ENCODE data around the gene TXLNG. TPM values are rescaled to one million over a fixed set of nuclear protein-coding genes. Genes with fewer than 3 reads are reported as not detected.

Gene TXLNG
- polyA plus RNA-seq, 4 donors, result 5.4 to 17.2 (median 9.2) TPM

DNA sequence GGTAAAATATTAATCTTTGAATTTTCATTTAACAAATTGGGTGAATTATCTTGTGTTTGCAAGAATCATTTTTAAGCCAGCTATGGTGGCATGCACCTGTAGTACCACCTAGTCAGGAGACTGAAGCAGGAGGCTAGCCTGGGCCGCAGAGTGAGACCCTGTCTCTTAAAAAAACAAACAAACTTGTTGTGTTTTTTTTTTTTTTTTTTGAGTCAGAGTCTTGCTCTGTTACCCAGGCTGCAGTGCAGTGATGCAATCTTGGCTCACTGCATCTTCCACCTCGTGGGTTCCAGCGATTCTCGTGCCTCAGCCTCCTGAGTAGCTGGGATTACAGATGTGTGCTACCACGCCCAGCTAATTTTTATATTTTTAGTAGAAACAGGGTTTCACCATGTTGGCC lies 2.2 kb downstream of the TXLNG start:
- H3K36me3 ChIP-seq (ENCODE audit: control insufficient read depth in 3 of 3, insufficient read depth in 2 of 3, low read depth in 1 of 3, low read length in 3 of 3), result peaks cover 0 to 3% (median 0%) of the 10 kb centered on the region in 3 donors
- H3K27ac ChIP-seq (ENCODE audit: low read depth in 1 of 3, low read length in 2 of 3), result no peak overlapping the region
- H3K4me1 ChIP-seq (ENCODE audit: control insufficient read depth in 3 of 3, insufficient read depth in 2 of 3, low read depth in 1 of 3, low read length in 2 of 3), result no peaks in the 10 kb centered on the region
- no peak overlapping the region for H3K4me3 ChIP-seq (ENCODE audit: low read depth in 1 of 3, low read length in 3 of 3)
- 65 to 79% (median 72%) methylated on average over 5 of the region's 5 CpGs for WGBS, 3 donors
- FAIRE-seq (no peak), DNase-seq (no peak)
- H3K27me3 ChIP-seq (ENCODE audit: control insufficient read depth in 3 of 3, insufficient read depth in 3 of 3, low read length in 3 of 3), result no peaks in the 10 kb centered on the region
- H3K9me3 ChIP-seq (ENCODE audit: control insufficient read depth in 2 of 2, insufficient read depth in 1 of 2, low read depth in 1 of 2, low read length in 1 of 2), result no peaks in the 10 kb centered on the region

DNA sequence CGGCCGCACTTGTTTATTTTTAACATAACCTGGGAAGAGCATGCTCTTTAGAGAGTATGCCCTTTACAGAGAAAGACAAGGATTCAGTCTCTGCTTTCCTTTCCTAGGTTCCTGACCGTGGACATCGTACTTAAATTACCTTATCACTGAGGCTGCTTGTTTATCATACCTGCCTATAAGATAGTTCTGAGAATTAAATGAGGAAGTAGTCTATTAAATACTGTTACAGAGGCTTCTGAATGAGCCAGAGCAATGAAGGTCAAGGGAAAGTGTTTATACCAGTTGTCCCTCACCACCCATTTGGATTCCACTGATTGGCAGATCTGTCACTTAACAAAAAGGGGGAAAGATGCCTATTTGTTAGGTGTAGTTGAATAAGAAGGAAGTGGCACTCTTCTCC lies 10.0 kb downstream of the TXLNG start:
- Histone ChIP-seq H3K4me1 (ENCODE audit: control insufficient read depth in 3 of 3, insufficient read depth in 2 of 3, low read depth in 1 of 3, low read length in 2 of 3) (peaks cover 0 to 2% (median 0%) of the 10 kb centered on the region in 3 donors), H3K4me3 (ENCODE audit: low read depth in 1 of 3, low read length in 3 of 3) (no peak overlapping the region), H3K9me3 (ENCODE audit: control insufficient read depth in 2 of 2, insufficient read depth in 1 of 2, low read depth in 1 of 2, low read length in 1 of 2) (no peaks in the 10 kb centered on the region), H3K36me3 (ENCODE audit: control insufficient read depth in 3 of 3, insufficient read depth in 2 of 3, low read depth in 1 of 3, low read length in 3 of 3) (peaks cover 0 to 13% (median 0%) of the 10 kb centered on the region in 3 donors), H3K27me3 (ENCODE audit: control insufficient read depth in 3 of 3, insufficient read depth in 3 of 3, low read length in 3 of 3) (no peaks in the 10 kb centered on the region), H3K27ac (ENCODE audit: low read depth in 1 of 3, low read length in 2 of 3) (peak overlapping the region in 2 of 3 donors; percentile 49 to 56)
- FAIRE-seq, result no peak
- whole genome bisulfite sequencing, 3 donors, result 32 to 74% (median 54%) methylated on average over 4 of the region's 4 CpGs
- peak in 1 of 2 donors; percentile 52 for DNase-seq

GRCh38 chrX:16797358-16797757 lies 11.1 kb downstream of the TXLNG start:
- peaks cover 0 to 13% (median 0%) of the 10 kb centered on the region in 3 donors for H3K36me3 ChIP-seq (ENCODE audit: control insufficient read depth in 3 of 3, insufficient read depth in 2 of 3, low read depth in 1 of 3, low read length in 3 of 3)
- WGBS, 3 donors, result 80 to 93% (median 89%) methylated on average over 5 of the region's 5 CpGs
- no peak overlapping the region for H3K27ac ChIP-seq (ENCODE audit: low read depth in 1 of 3, low read length in 2 of 3)
- DNase-seq (no peak), FAIRE-seq (no peak)
- H3K4me3 ChIP-seq (ENCODE audit: low read depth in 1 of 3, low read length in 3 of 3), result no peak overlapping the region
- no peaks in the 10 kb centered on the region for H3K9me3 ChIP-seq (ENCODE audit: control insufficient read depth in 2 of 2, insufficient read depth in 1 of 2, low read depth in 1 of 2, low read length in 1 of 2)
- no peaks in the 10 kb centered on the region for H3K27me3 ChIP-seq (ENCODE audit: control insufficient read depth in 3 of 3, insufficient read depth in 3 of 3, low read length in 3 of 3)
- H3K4me1 ChIP-seq (ENCODE audit: control insufficient read depth in 3 of 3, insufficient read depth in 2 of 3, low read depth in 1 of 3, low read length in 2 of 3), result peaks cover 0 to 2% (median 0%) of the 10 kb centered on the region in 3 donors

DNA sequence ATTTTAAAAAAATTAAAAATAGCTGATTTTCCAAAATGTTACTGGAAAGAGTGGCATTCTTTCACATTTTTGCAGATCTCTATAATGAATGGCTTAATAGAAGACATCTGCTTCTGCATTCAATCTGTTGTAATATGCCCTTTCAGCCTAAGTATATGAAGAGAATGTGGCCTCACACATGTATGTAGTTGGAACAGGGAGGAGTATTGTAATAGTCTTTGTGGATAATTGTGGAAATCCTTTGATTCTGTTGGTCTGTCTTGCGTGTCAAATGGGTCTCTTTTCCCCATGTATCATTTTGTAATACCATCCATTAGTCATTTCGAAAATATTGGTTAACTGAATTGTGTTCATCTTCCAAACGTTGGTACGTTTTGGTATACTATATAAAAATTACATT lies 11.6 kb downstream of the TXLNG start:
- no peaks in the 10 kb centered on the region for H3K9me3 ChIP-seq (ENCODE audit: control insufficient read depth in 2 of 2, insufficient read depth in 1 of 2, low read depth in 1 of 2, low read length in 1 of 2)
- 79 to 88% (median 86%) methylated on average over 4 of the region's 4 CpGs for WGBS, 3 donors

DNA sequence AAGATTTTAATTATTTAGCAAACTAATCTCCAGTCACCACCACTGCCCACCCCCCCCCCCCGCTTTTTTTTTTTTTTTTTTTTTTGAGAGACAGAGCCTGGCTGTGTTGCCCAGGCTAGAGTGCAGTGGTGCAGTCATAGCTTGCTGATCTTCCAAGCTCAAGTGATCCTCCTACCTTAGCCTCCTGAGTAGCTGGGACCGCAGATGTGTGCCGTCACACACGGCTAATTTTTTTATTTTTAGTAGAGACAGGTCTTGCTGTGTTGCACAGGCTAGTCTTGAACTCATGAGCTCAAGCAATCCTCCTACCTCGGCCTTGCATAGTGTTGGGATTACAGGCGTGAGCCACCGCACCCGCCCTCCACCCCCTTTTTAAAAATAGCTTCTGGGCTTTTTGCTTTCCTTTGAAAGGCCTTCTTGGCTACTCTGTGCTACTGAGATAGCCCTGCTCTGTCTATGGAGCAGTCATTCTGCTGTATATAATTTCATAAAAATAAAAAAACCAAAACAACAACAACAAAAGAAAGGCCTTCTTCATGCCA lies 18.7 kb downstream of the TXLNG start:
- DNase-seq, result no peak
- no peak overlapping the region for H3K4me3 ChIP-seq (ENCODE audit: low read depth in 1 of 3, low read length in 3 of 3)
- no peak for FAIRE-seq
- H3K27ac ChIP-seq (ENCODE audit: low read depth in 1 of 3, low read length in 2 of 3), result no peak overlapping the region
- WGBS, 3 donors, result 81 to 95% (median 95%) methylated on average over 7 to 8 of the region's 8 CpGs
- H3K4me1 ChIP-seq (ENCODE audit: control insufficient read depth in 3 of 3, insufficient read depth in 2 of 3, low read depth in 1 of 3, low read length in 2 of 3), result peaks cover 0 to 7% (median 0%) of the 10 kb centered on the region in 3 donors
- no peaks in the 10 kb centered on the region for H3K27me3 ChIP-seq (ENCODE audit: control insufficient read depth in 3 of 3, insufficient read depth in 3 of 3, low read length in 3 of 3)
- peaks cover 0 to 6% (median 0%) of the 10 kb centered on the region in 3 donors for H3K36me3 ChIP-seq (ENCODE audit: control insufficient read depth in 3 of 3, insufficient read depth in 2 of 3, low read depth in 1 of 3, low read length in 3 of 3)
- H3K9me3 ChIP-seq (ENCODE audit: control insufficient read depth in 2 of 2, insufficient read depth in 1 of 2, low read depth in 1 of 2, low read length in 1 of 2), result no peaks in the 10 kb centered on the region

More for the DNA sequence above, 11.6 kb downstream of the TXLNG start:
- H3K27ac ChIP-seq (ENCODE audit: low read depth in 1 of 3, low read length in 2 of 3), result no peak overlapping the region
- no peak for DNase-seq
- no peak for FAIRE-seq
- peaks cover 0 to 2% (median 0%) of the 10 kb centered on the region in 3 donors for H3K4me1 ChIP-seq (ENCODE audit: control insufficient read depth in 3 of 3, insufficient read depth in 2 of 3, low read depth in 1 of 3, low read length in 2 of 3)
- H3K36me3 ChIP-seq (ENCODE audit: control insufficient read depth in 3 of 3, insufficient read depth in 2 of 3, low read depth in 1 of 3, low read length in 3 of 3), result peaks cover 0 to 15% (median 0%) of the 10 kb centered on the region in 3 donors
- no peaks in the 10 kb centered on the region for H3K27me3 ChIP-seq (ENCODE audit: control insufficient read depth in 3 of 3, insufficient read depth in 3 of 3, low read length in 3 of 3)
- no peak overlapping the region for H3K4me3 ChIP-seq (ENCODE audit: low read depth in 1 of 3, low read length in 3 of 3)

GRCh38 chrX:16807548-16807947 lies 21.3 kb downstream of the TXLNG start:
- H3K4me3 ChIP-seq (ENCODE audit: low read depth in 1 of 3, low read length in 3 of 3), result no peak overlapping the region
- H3K27me3 ChIP-seq (ENCODE audit: control insufficient read depth in 3 of 3, insufficient read depth in 3 of 3, low read length in 3 of 3), result no peaks in the 10 kb centered on the region
- no peak for FAIRE-seq
- H3K4me1 ChIP-seq (ENCODE audit: control insufficient read depth in 3 of 3, insufficient read depth in 2 of 3, low read depth in 1 of 3, low read length in 2 of 3), result peaks cover 0 to 7% (median 0%) of the 10 kb centered on the region in 3 donors
- DNase-seq, result peak; percentile 22 to 61
- H3K9me3 ChIP-seq (ENCODE audit: control insufficient read depth in 2 of 2, insufficient read depth in 1 of 2, low read depth in 1 of 2, low read length in 1 of 2), result no peaks in the 10 kb centered on the region
- peaks cover 0 to 11% (median 0%) of the 10 kb centered on the region in 3 donors for H3K36me3 ChIP-seq (ENCODE audit: control insufficient read depth in 3 of 3, insufficient read depth in 2 of 3, low read depth in 1 of 3, low read length in 3 of 3)
- peak overlapping the region; percentile 54 to 60 (median 56) for H3K27ac ChIP-seq (ENCODE audit: low read depth in 1 of 3, low read length in 2 of 3)

DNA sequence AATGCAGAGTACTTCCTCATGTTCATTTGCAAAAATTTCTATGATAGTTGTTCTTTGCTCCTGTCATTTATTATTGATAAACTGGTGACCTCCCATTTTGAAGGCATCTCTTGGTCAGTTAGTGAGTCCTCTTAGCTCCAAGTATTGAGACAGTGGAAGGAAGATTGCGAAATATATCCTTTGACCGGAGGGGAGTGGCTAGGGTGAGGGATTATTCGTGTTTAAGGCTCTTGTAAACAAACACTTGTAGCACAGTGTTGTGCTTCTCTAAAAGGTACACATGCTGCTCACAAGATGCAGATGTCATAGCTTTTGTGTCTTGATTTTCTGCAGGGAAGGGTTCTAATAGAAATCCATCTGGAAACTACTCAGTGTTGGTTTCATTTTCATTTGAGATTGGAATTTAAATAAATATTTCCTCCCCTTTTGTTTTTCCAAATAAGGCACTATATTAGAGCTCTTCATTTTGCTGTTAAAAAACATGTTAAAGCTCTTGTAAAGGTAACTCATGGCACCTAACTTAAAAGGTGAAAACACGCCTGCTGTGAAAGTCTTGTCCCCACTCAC lies 21.8 kb downstream of the TXLNG start:
- DNase-seq (peak; percentile 72 to 82), FAIRE-seq (no peak)
- H3K4me1 ChIP-seq (ENCODE audit: control insufficient read depth in 3 of 3, insufficient read depth in 2 of 3, low read depth in 1 of 3, low read length in 2 of 3), result peaks cover 0 to 7% (median 0%) of the 10 kb centered on the region in 3 donors
- peak overlapping the region in 2 of 3 donors; percentile 49 to 60 for H3K27ac ChIP-seq (ENCODE audit: low read depth in 1 of 3, low read length in 2 of 3)
- peaks cover 0 to 6% (median 0%) of the 10 kb centered on the region in 3 donors for H3K36me3 ChIP-seq (ENCODE audit: control insufficient read depth in 3 of 3, insufficient read depth in 2 of 3, low read depth in 1 of 3, low read length in 3 of 3)
- H3K4me3 ChIP-seq (ENCODE audit: low read depth in 1 of 3, low read length in 3 of 3), result no peak overlapping the region
- no peaks in the 10 kb centered on the region for H3K9me3 ChIP-seq (ENCODE audit: control insufficient read depth in 2 of 2, insufficient read depth in 1 of 2, low read depth in 1 of 2, low read length in 1 of 2)
- no peaks in the 10 kb centered on the region for H3K27me3 ChIP-seq (ENCODE audit: control insufficient read depth in 3 of 3, insufficient read depth in 3 of 3, low read length in 3 of 3)
- 11 to 34% (median 31%) methylated on average over 4 of the region's 4 CpGs for WGBS, 3 donors

DNA sequence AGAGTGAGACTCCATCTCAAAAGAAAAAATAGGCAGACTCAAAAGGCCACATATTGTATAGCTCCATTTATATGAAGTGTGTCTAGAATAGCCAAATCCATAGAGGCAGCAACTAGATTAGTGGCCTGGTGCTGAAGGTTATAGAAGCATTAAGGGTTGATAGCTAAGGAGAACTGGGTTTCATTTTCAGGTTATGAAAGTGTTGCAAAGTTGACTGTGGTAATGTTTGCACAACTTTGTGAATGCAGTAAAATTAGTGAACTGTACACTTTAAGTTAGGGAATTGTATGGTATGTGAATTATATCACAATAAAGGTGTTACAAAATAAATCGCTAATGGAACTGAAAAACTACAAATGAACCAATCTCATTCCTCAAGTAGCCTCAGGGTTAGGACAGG lies 28.3 kb downstream of the TXLNG start:
- DNase-seq, result peak in 1 of 2 donors; percentile 17
- Histone ChIP-seq H3K27ac (ENCODE audit: low read depth in 1 of 3, low read length in 2 of 3) (no peak overlapping the region), H3K27me3 (ENCODE audit: control insufficient read depth in 3 of 3, insufficient read depth in 3 of 3, low read length in 3 of 3) (no peaks in the 10 kb centered on the region), H3K9me3 (ENCODE audit: control insufficient read depth in 2 of 2, insufficient read depth in 1 of 2, low read depth in 1 of 2, low read length in 1 of 2) (no peaks in the 10 kb centered on the region), H3K4me3 (ENCODE audit: low read depth in 1 of 3, low read length in 3 of 3) (no peak overlapping the region), H3K4me1 (ENCODE audit: control insufficient read depth in 3 of 3, insufficient read depth in 2 of 3, low read depth in 1 of 3, low read length in 2 of 3) (peaks cover 0 to 5% (median 0%) of the 10 kb centered on the region in 3 donors), H3K36me3 (ENCODE audit: control insufficient read depth in 3 of 3, insufficient read depth in 2 of 3, low read depth in 1 of 3, low read length in 3 of 3) (peaks cover 0 to 14% (median 0%) of the 10 kb centered on the region in 3 donors)
- WGBS, 3 donors, result 79 to 94% (median 88%) methylated on average over 1 of the region's 1 CpG
- no peak for FAIRE-seq
